Common myeloid progenitor, CD34-positive (primary cell): ENCODE data around the gene INPP5J.

ENCODE experiments used
- CTCF ChIA-PET: fragments of 350-600 bp; sonication (Branson Sonifier 250); formaldehyde crosslinking; loops from one replicate; lab custom pipeline; 2021; ENCODE audit warnings: antibody characterized with exemption; lab: Charles Lee
- POLR2A ChIA-PET: fragments of 350-600 bp; sonication (Branson Sonifier 250); formaldehyde crosslinking; loops from one replicate; lab custom pipeline; 2021; ENCODE audit warnings: antibody characterized with exemption; lab: Charles Lee
- DNase-seq, 3 donors: peaks; one replicate each; pipeline versions ENCODE4 v3.0.0 to v3.0.0-alpha.2; 2013
- H3K27ac ChIP-seq, 2 experiments: 1 replicate in 1 of 2; 2 replicates in 1 of 2; pipeline ENCODE4 v1.7.0; 2013; ENCODE audit warnings: inconsistent platforms in 2 of 2, low read length in 2 of 2, mild to moderate bottlenecking in 2 of 2, low read depth in 1 of 2, moderate library complexity in 1 of 2; ENCODE audit not compliant: severe bottlenecking in 2 of 2, insufficient read depth in 1 of 2, poor library complexity in 1 of 2
- H3K27me3 ChIP-seq, 5 experiments: replicated peaks in 2 of 5; 1 replicate in 3 of 5; 2 replicates in 2 of 5; pipeline versions ENCODE4 v1.6.1 to v1.7.0; 2013; ENCODE audit warnings: low read length in 4 of 5, mild to moderate bottlenecking in 2 of 5, moderate library complexity in 2 of 5, inconsistent platforms in 1 of 5; ENCODE audit not compliant: insufficient read depth in 5 of 5, control insufficient read depth in 4 of 5
- H3K36me3 ChIP-seq, 4 experiments: 1 replicate in 2 of 4; 2 replicates in 2 of 4; pipeline versions ENCODE4 v1.6.1 to v1.7.0; 2013; ENCODE audit warnings: low read length in 3 of 4, control low read depth in 1 of 4, mild to moderate bottlenecking in 1 of 4; ENCODE audit not compliant: control insufficient read depth in 4 of 4, insufficient read depth in 4 of 4
- H3K4me1 ChIP-seq, 4 experiments: 1 replicate in 3 of 4; 2 replicates in 1 of 4; pipeline versions ENCODE4 v1.6.1 to v1.7.1; 2013; ENCODE audit warnings: low read length in 3 of 4, mild to moderate bottlenecking in 3 of 4, control low read depth in 1 of 4, inconsistent platforms in 1 of 4, moderate library complexity in 1 of 4; ENCODE audit not compliant: control insufficient read depth in 4 of 4, insufficient read depth in 4 of 4; ENCODE audit errors: control extremely low read depth in 1 of 4
- H3K4me3 ChIP-seq, 7 experiments: 1 replicate in 4 of 7; 2 replicates in 3 of 7; pipeline versions ENCODE4 v1.5.1 to v1.7.0; 2013; ENCODE audit warnings: mild to moderate bottlenecking in 7 of 7, low read length in 6 of 7, moderate library complexity in 6 of 7, inconsistent platforms in 2 of 7, low read depth in 2 of 7, control low read depth in 1 of 7; ENCODE audit not compliant: insufficient read depth in 4 of 7, control insufficient read depth in 1 of 7; ENCODE audit errors: extremely low read depth in 1 of 7
- H3K9me3 ChIP-seq, 5 experiments: 1 replicate in 4 of 5; 2 replicates in 1 of 5; pipeline versions ENCODE4 v1.6.1 to v1.7.1; 2013; ENCODE audit warnings: low read length in 4 of 5, mild to moderate bottlenecking in 2 of 5, inconsistent platforms in 1 of 5, low read depth in 1 of 5, moderate library complexity in 1 of 5; ENCODE audit not compliant: control insufficient read depth in 4 of 5, insufficient read depth in 2 of 5; ENCODE audit errors: control extremely low read depth in 1 of 5
- WGBS: methylation state at CpG from one replicate; pipeline ENCODE4 v1.1.5; 2013; ENCODE audit not compliant: insufficient coverage; 5-methylcytosine and 5-hydroxymethylcytosine counted together

INPP5J gene

DNA sequence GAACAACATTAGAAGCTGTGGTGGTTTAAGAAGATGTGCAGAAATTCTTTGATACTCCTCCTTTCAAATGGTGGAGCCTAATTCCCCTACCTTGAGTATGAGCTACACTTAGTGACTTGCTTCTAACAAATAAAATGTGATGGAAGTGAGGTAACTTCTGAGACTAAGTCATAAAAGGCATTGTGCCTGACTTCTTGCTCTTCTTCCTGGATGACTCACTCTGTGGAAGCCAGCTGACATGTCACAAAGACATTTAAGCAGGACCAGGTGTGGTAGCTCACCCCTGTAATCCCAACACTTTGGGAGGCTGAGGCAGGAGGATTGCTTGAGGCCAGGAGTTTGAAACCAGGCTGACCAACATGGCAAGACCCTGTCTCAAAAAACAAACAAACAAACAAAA lies 21.5 kb downstream of the INPP5J start:
- ChIA-PET POLR2A (no interaction called here), CTCF (interaction anchor here (1.8 to 1.9 kb wide), 2 partner anchors 8 to 35 kb away, joined by 3 to 7 read pairs; no protein-coding TSS in a partner anchor)
- peak in 1 of 3 donors; percentile 29 for DNase-seq
- peaks cover 0 to 6% (median 1%) of the 10 kb centered on the region in 5 experiments for H3K9me3 ChIP-seq
- no peak overlapping the region for H3K4me3 ChIP-seq
- peaks cover 0 to 6% (median 4%) of the 10 kb centered on the region in 4 experiments for H3K4me1 ChIP-seq
- H3K27me3 ChIP-seq: no peaks in the 10 kb centered on the region
- H3K27ac ChIP-seq: no peak overlapping the region
- H3K36me3 ChIP-seq: no peaks in the 10 kb centered on the region

DNA sequence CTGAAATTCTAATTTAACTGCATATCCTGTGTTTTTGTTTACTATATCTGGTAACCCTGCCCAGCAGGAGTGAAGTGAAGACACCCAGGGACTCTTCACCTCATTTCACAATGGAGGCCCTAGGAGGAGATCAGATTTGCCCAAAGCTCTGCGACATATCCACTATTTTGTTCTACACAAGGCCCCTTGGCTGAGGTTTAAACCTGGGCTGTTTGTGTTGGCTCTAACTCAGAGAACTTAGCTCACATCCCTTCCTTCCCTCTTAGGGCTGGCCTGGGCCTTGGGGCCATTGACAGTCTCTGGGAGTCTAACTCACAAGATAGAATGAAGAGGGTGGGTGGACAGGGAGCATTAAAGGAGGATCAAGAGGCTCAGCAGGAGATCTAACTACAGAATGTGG lies 25.7 kb downstream of the INPP5J start:
- ChIA-PET POLR2A (interaction anchor here (0.9 kb wide), 1 partner anchor 40 kb away, joined by 4 read pairs; no protein-coding TSS in a partner anchor), CTCF (interaction anchor here (0.6 to 3.7 kb wide), 16 partner anchors 11 to 355 kb away, joined by 3 to 20 read pairs (median 5); partner anchors contain the start of gene RNF185)
- Histone ChIP-seq H3K27me3 (no peaks in the 10 kb centered on the region), H3K9me3 (peaks cover 0 to 6% (median 1%) of the 10 kb centered on the region in 5 experiments), H3K4me3 (no peak overlapping the region), H3K27ac (no peak overlapping the region), H3K4me1 (peaks cover 0 to 3% (median 1%) of the 10 kb centered on the region in 4 experiments), H3K36me3 (no peaks in the 10 kb centered on the region)
- DNase-seq: no peak
- no CpG with 5 or more reads among the region's 1 CpG for WGBS

DNA sequence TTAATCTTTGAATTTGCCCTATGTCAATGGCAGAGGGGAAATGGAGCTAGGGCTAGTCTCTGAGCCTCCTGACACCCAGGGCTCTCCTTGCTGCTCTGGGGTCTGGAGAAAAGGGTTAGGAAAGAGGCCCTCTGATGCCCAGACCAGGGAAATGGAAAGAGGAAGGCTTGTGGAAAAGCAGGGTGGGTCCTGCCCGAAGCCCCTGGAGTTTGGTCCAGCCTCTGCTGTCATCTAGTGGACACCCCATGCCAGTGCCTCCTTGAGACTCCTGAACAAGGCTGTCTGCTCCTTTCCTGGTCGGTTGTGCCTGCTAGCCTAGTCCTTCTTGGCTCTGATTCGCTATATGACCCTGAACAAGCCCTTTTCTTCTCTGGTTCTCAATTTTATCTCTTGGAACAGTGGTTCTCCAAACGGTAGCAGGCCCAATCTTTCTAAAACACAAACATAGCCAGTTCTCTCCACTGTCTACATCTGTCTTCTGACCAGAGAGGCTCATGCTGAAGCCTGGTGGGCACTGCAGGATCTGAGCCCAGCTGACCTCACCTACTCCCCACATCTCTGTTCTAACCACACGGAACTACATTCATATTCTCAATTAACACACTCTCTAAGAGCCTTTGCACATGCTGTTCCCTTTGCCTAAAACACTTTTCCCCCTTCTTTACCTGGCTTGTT lies 26.3 kb downstream of the INPP5J start:
- peaks cover 0 to 3% (median 1%) of the 10 kb centered on the region in 4 experiments for H3K4me1 ChIP-seq
- H3K27me3 ChIP-seq: no peaks in the 10 kb centered on the region
- peak; percentile 64 to 76 (median 72) for DNase-seq
- ChIA-PET POLR2A (interaction anchor here (0.9 to 1.0 kb wide), 2 partner anchors 11 to 41 kb away, joined by 3 to 4 read pairs; partner anchors contain the start of gene RNF185), CTCF (interaction anchor here (0.6 to 3.7 kb wide), 20 partner anchors 7 to 356 kb away, joined by 3 to 20 read pairs (median 4); partner anchors contain the start of genes PLA2G3 and RNF185)
- H3K27ac ChIP-seq: no peak overlapping the region
- no peak overlapping the region for H3K4me3 ChIP-seq
- peaks cover 0 to 6% (median 1%) of the 10 kb centered on the region in 5 experiments for H3K9me3 ChIP-seq
- WGBS: 30% methylated on average over 4 of the region's 5 CpGs
- H3K36me3 ChIP-seq: no peaks in the 10 kb centered on the region

DNA sequence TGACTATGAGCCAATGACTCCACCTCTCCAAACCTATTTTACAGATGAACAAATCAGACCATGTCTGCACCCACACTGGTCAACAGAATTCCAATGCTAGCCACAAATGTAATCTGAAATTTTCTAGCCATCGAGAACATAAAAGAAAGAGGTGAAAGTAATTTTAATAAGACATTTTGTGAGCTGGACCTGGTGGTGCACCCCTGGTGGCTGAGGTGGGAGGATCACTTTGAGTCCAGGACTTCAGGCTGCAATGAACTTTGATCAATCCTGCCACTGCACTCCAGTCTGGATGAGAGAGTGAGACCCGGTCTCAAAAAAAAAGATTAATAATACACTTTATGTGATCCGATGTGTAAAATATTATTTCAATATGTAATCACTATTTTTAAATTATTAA lies 27.8 kb downstream of the INPP5J start:
- Histone ChIP-seq H3K9me3 (peaks cover 0 to 4% (median 1%) of the 10 kb centered on the region in 5 experiments), H3K4me1 (peaks cover 0 to 3% (median 1%) of the 10 kb centered on the region in 4 experiments), H3K4me3 (no peak overlapping the region), H3K36me3 (no peaks in the 10 kb centered on the region), H3K27me3 (no peaks in the 10 kb centered on the region), H3K27ac (no peak overlapping the region)
- 100% methylated on average over 1 of the region's 3 CpGs for WGBS
- ChIA-PET CTCF (interaction anchor here (0.8 to 3.7 kb wide), 6 partner anchors 9 to 205 kb away, joined by 3 to 20 read pairs (median 6); partner anchors contain the start of genes PLA2G3 and RNF185), POLR2A (no interaction called here)
- DNase-seq: peak in 2 of 3 donors; percentile 46 to 48

GRCh38 chr22:31151872-31152271 lies 29.1 kb downstream of the INPP5J start:
- CTCF ChIA-PET: interaction anchor here (1.1 kb wide), 1 partner anchor 81 kb away, joined by 5 read pairs; no protein-coding TSS in a partner anchor
- 100% methylated on average over 2 of the region's 2 CpGs for WGBS

GRCh38 chr22:31153357-31153756 lies 30.6 kb downstream of the INPP5J start:
- no peak for DNase-seq
- CTCF ChIA-PET: interaction anchor here (1.0 kb wide), 1 partner anchor 207 kb away, joined by 3 read pairs; no protein-coding TSS in a partner anchor
- H3K27me3 ChIP-seq: no peaks in the 10 kb centered on the region
- H3K27ac ChIP-seq: no peak overlapping the region
- peaks cover 0 to 3% (median 1%) of the 10 kb centered on the region in 4 experiments for H3K4me1 ChIP-seq
- H3K36me3 ChIP-seq: no peaks in the 10 kb centered on the region
- POLR2A ChIA-PET: interaction anchor here (0.6 kb wide), 1 partner anchor 386 kb away, joined by 4 read pairs; no protein-coding TSS in a partner anchor
- H3K9me3 ChIP-seq: no peaks in the 10 kb centered on the region
- 92% methylated on average over 3 of the region's 3 CpGs for WGBS
- no peak overlapping the region for H3K4me3 ChIP-seq

More at GRCh38 chr22:31151872-31152271, 29.1 kb downstream of the INPP5J start:
- H3K27ac ChIP-seq: no peak overlapping the region
- H3K4me1 ChIP-seq: peaks cover 0 to 3% (median 1%) of the 10 kb centered on the region in 4 experiments
- H3K36me3 ChIP-seq: no peaks in the 10 kb centered on the region
- DNase-seq: no peak
- H3K4me3 ChIP-seq: no peak overlapping the region
- peaks cover 0 to 4% (median 1%) of the 10 kb centered on the region in 5 experiments for H3K9me3 ChIP-seq
- no peaks in the 10 kb centered on the region for H3K27me3 ChIP-seq
- POLR2A ChIA-PET: no interaction called here

DNA sequence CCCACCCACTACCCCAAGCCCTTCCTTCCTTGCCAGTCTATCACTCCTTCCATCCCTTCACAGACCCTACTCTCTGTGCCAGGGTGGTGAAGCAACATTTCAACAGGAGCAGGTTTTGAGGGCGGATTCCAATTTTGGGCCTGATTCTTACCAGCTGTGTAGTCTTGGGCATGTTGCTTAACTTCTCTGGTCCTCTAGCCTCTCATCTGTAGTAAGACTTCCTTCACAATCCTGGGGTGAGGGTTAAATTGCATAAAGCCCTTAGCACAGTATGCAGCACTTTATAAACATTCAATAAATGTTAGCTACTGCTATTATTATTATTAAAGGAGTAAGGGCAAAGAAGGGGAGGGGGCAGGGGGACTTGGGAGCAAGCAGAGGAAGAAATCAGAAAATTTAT lies 32.2 kb downstream of the INPP5J start:
- WGBS: no CpG with 5 or more reads among the region's 1 CpG
- POLR2A ChIA-PET: no interaction called here
- CTCF ChIA-PET: no interaction called here

More for the DNA sequence above, 32.2 kb downstream of the INPP5J start:
- DNase-seq: no peak
- Histone ChIP-seq H3K27ac (no peak overlapping the region), H3K27me3 (no peaks in the 10 kb centered on the region), H3K4me1 (peaks cover 0 to 3% (median under 1%) of the 10 kb centered on the region in 4 experiments), H3K4me3 (no peak overlapping the region), H3K9me3 (no peaks in the 10 kb centered on the region), H3K36me3 (no peaks in the 10 kb centered on the region)
